ENCODE results near the gene CILP. TPM values are rescaled to one million over a fixed set of nuclear protein-coding genes. Genes with fewer than 3 reads are reported as not detected.
"Not testable (repeated sequence)": the region's sequence is repeated elsewhere in the genome, so short reads cannot be mapped to it uniquely, and the experiment has no call there.

Gene CILP, protein sequence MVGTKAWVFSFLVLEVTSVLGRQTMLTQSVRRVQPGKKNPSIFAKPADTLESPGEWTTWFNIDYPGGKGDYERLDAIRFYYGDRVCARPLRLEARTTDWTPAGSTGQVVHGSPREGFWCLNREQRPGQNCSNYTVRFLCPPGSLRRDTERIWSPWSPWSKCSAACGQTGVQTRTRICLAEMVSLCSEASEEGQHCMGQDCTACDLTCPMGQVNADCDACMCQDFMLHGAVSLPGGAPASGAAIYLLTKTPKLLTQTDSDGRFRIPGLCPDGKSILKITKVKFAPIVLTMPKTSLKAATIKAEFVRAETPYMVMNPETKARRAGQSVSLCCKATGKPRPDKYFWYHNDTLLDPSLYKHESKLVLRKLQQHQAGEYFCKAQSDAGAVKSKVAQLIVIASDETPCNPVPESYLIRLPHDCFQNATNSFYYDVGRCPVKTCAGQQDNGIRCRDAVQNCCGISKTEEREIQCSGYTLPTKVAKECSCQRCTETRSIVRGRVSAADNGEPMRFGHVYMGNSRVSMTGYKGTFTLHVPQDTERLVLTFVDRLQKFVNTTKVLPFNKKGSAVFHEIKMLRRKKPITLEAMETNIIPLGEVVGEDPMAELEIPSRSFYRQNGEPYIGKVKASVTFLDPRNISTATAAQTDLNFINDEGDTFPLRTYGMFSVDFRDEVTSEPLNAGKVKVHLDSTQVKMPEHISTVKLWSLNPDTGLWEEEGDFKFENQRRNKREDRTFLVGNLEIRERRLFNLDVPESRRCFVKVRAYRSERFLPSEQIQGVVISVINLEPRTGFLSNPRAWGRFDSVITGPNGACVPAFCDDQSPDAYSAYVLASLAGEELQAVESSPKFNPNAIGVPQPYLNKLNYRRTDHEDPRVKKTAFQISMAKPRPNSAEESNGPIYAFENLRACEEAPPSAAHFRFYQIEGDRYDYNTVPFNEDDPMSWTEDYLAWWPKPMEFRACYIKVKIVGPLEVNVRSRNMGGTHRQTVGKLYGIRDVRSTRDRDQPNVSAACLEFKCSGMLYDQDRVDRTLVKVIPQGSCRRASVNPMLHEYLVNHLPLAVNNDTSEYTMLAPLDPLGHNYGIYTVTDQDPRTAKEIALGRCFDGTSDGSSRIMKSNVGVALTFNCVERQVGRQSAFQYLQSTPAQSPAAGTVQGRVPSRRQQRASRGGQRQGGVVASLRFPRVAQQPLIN
- polyA plus RNA-seq (ENCODE audit: insufficient read length in 10 of 10) = 10 to 100 TPM; 24.4 to 44.1 (median 33.0) TPM
- long read RNA-seq, donor 1, full-length matches to known transcripts = 14 of 14 reads
- long read RNA-seq, donor 1, partial matches to known transcripts = 0 of 14 reads
- long read RNA-seq, donor 1, other reads (novel, unspliced or antisense) = 0 of 14 reads
- long read RNA-seq, donor 2, full-length matches to known transcripts = 5 of 5 reads
- long read RNA-seq, donor 2, partial matches to known transcripts = 0 of 5 reads
- long read RNA-seq, donor 2, other reads (novel, unspliced or antisense) = 0 of 5 reads
- long read RNA-seq, donor 3 = 0 reads
- long read RNA-seq, donor 4, full-length matches to known transcripts = 4 of 10 reads
- long read RNA-seq, donor 4, partial matches to known transcripts = 6 of 10 reads
- long read RNA-seq, donor 4, other reads (novel, unspliced or antisense) = 0 of 10 reads
- long read RNA-seq, donor 5, full-length matches to known transcripts = 20 of 20 reads
- long read RNA-seq, donor 5, partial matches to known transcripts = 0 of 20 reads
- long read RNA-seq, donor 5, other reads (novel, unspliced or antisense) = 0 of 20 reads
- long read RNA-seq, donor 6, full-length matches to known transcripts = 9 of 29 reads
- long read RNA-seq, donor 6, partial matches to known transcripts = 20 of 29 reads
- long read RNA-seq, donor 6, other reads (novel, unspliced or antisense) = 0 of 29 reads
- long read RNA-seq, donor 7, full-length matches to known transcripts = 8 of 18 reads
- long read RNA-seq, donor 7, partial matches to known transcripts = 10 of 18 reads
- long read RNA-seq, donor 7, other reads (novel, unspliced or antisense) = 0 of 18 reads
- long read RNA-seq, donor 8, full-length matches to known transcripts = 3 of 3 reads
- long read RNA-seq, donor 8, partial matches to known transcripts = 0 of 3 reads
- long read RNA-seq, donor 8, other reads (novel, unspliced or antisense) = 0 of 3 reads
- long read RNA-seq, donor 9 = 0 reads

GRCh38 chr15:65210770-65211481, at the start of gene CILP:
TSS of gene CILP (minus strand) at chr15:65211473. CDS start at chr15:65209755, 1,718 bp downstream.
- DNase-seq = peak in 2 of 3 donors; percentile 32 to 71

- DNase-seq = peak in 1 of 3 donors; percentile 59
Measured at GRCh38 chr15:65260968-65261367, 49.7 kb upstream of the CILP start.

GRCh38 chr15:65259367-65259797, 48.1 kb upstream of the CILP start:
- peak; percentile 70 to 92 (median 88) for DNase-seq

GRCh38 chr15:65258375-65259262, 47.3 kb upstream of the CILP start:
- DNase-seq = peak in 1 of 3 donors; percentile 84

DNA sequence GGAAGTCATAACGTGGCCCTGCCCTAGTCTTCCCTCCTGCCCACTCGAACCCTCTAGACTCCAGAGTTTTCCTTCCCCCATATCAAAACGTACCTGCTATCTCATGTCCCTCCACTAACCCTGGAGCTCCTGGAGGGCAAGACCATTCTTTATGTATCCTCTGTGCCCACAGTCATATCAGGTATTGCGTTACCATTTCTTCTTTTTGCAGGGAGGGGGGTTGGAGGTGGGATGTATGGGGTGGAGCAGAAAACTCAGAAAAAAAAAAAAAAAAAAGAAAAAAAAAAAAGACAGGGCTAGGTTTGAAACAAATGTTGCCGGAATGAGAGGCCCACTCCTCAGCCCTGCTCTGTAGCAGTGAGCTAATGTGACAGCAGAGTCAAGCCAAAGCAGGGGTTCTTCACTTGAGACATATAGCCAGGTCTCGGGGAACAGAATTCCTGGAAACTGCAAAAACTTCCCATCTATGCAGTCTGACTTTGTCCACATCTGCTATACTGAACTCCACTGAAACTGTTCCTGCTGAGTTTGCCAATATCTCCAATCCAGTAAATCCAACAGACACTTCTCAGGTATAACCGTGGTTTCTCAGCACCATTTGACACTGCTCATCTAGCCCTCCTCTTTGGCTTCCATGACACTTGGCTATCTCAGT, 44.3 kb upstream of the CILP start:
- peak in 1 of 3 donors; percentile 54 for DNase-seq

DNA sequence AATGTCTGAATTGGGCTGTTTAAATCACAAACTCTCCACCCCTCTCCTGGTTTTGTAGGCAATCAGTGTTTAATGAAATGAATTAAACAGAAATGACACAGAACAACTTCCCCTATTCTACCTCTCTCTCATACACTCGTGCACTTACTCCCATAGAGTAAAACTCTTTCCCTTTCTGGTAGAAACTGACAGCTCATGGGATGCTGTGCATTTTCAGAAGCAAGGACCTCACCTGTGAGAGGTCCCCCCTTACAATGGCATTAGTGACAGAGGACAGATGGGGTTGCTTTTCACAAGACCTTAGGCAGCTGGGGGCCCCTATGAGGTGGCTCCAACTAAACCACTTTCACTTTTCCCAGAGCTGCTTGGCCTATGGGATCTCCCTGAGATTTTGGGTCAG, 43.5 kb upstream of the CILP start:
- peak in 1 of 3 donors; percentile 52 for DNase-seq

DNA sequence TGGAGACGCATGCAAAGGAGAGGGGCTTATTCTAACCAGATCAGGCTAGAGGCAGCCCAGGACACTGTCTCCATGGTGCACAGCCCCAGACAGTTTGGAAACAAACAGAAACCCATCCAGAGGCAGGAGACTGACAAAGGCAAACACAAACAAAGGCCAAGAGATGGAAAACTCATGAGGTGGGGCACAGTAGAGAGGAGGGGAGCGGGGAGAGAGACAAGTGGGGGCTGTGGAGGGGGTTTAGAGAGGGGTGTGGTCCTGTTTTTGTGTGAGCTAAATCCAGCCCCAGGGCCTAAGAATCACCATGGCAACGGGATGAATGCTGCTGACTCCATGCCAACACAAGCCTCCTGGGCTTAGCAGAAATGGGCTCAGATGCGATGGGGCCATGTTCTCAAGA, 43.1 kb upstream of the CILP start:
- DNase-seq = peak in 2 of 3 donors; percentile 72 to 86

GRCh38 chr15:65249641-65250040, 38.4 kb upstream of the CILP start:
- peak in 1 of 3 donors; percentile 35 for DNase-seq

DNA sequence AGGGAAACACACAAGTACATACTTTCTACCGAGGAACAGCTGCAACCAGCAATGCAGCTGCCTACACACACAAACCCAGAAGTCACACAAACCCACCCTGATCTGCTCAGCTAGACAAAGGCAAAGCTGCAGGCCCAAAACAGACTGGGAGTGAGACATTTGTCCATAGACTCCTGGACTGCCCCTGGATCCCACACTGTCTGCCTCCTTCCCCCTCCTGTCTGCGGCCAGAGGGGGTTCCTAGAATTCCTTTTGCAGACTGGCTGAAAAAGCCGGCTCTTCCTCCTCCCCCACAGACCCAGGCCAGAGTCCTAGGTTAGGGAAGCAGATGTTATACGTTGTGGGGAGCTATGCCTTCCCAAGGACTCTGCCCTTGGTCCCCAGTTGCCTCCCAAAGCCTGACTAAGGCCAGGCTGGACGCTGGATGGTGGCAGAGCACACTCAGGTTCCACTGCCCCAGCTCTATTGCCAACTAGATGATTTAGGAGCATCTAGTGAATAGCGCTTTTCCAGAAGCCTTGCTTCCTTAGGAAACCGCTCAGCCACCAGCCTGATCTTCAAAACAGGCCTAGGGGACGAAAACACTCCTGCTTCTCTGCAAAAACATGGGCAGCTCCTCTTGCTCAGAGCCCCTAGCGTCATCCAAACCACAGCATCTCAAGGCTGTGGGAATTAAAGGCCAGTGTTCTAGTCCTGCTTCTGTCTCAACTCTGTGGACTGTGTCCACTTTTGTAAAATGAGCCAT, 37.4 kb upstream of the CILP start:
- peak in 1 of 3 donors; percentile 83 for DNase-seq

DNA sequence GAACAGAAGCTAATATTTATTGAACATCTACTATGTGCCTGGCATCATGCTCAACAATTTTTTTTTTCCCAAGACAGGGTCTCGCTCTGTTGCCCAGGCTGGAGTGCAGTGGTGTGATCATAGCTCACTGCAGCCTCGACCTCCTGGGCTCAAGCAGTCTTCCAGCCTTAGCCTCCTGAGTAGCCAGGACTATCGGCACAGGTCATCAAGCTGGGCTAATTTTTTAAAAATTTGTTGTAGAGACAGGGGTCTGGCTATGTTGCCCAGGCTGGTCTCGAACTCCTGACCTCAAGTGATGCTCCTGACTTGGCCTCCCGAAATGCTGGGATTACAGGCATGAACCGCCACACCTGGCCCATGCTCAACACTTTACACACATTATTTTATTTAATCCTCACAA, 35.7 kb upstream of the CILP start:
- no peak for DNase-seq

DNA sequence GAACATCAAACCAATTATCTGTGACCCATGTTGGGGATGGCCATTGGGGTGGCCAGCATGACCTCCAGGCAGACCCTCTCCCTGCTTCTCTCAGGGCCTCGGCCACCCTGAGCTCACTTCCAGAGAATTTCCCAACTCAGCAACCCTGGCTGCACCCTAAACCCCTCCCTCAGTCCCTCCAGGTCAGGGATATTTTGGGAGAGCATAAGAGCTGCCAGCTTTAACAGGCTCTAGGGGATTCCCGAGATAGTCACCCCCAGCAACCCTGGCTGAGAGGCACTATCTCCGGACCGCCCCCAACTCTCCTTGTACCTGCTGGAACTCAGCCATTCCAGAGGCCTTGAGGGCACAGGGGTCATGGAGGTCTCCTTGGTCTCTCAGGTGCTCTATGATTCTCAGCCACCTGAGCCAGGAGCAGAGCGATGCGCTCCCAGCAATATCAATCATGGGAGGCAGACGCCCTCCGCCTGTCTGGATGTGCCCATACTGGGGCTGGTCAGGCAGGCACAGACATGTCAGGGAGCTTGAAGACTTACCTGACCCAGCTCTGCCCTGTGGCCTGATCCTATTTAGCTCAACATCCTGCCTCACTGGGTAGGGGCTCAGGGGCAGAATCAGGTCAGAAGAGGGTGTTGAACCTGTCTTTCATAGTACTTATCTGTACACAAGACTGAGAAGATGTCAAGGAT, 34.9 kb upstream of the CILP start:
- no peak for DNase-seq

DNA sequence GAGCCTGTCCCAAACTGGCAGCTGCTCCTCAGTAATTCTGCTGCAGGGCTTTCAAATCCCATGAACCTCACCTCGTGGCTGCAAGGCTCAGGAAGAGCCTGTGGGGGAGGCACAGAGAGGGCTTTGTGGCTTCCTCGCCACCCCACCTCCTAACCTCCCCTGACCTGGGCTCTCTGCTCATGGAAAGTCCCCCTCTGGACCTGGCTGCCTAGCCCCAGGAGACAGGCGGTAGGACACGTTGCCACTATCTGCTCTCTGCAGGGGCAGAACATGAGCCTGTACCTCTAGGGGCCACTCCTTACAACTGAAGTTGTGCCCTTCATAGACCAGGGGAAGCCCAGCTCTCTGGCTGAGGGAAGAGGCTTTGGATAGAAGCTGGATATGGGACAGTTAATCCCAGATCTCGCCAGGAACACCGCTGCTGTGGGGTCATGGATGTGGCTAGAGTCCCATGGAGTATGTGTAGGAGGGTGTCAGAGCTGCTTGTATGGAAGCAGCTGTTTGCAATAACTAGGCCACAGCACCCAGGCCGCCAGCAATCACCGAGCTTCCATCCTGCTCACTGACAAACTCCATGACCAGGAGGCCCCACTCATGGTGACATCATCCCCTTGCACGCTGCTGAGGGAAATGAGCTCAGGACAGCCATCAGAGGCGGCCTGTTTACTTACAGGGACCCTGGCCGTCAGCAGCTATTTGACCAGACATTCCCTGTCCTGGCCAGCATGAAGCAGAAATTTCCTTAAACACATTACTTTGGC, 34.0 kb upstream of the CILP start:
- peak; percentile 44 to 91 (median 85) for DNase-seq

DNA sequence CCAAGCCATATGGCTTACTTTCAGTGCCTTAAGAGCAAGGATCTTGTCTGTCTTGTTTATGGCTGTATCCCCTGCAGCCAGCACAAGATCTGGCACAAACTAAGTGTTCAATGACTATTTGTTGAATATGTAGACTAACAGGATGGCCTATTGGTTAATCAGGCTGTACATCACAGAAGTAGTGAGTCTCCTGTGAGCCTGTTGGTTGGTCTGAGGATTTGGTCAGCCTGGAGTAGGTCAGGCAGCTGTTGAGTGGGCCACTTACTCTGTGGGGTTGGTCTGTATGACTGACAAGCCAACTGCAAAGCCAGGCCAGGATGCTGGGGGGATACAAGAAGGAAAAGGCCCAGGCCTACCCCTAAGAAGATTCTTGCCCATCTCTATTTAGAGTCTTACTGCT, 33.4 kb upstream of the CILP start:
- DNase-seq = no peak

DNA sequence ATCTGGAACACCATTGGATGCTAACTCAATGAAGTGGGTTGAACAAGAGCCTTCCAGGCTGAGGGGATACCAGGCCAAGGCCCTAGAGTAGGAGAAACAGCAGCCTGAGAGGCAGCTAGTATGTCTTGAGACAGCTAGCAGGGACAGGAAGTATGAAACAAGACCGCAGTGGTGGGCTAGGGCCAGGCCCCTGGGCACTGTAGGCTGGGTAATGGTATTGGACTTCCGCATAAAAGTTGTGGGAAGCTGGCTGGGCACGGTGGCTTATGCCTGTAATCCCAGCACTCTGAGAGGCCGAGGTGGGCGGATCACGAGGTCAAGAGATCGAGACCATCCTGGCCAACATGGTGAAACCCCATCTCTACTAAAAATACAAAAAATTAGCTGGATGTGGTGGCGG, 25.2 kb upstream of the CILP start:
- not testable (repeated sequence) for DNase-seq

- peak in 1 of 3 donors; percentile 59 for DNase-seq
Measured at GRCh38 chr15:65233696-65234095, 22.4 kb upstream of the CILP start.
